GM21367 (cell line): ENCODE results near the gene C4BPB.

ENCODE experiments used
- ATAC-seq: cut with Tn5 transposase; IDR thresholded peaks from one replicate; pipeline ENCODE4 v1.9.1; 2021; ENCODE audit not compliant: unreplicated experiment

The C4BPB gene

GRCh38 chr1:207134581-207134980 is 45.9 kb downstream of the C4BPB start:
- ATAC-seq, result no peak

GRCh38 chr1:207139616-207140015 is 51.0 kb downstream of the C4BPB start:
- no peak for ATAC-seq

- no peak for ATAC-seq
Observed at GRCh38 chr1:207140536-207140935, 51.9 kb downstream of the C4BPB start.

GRCh38 chr1:207145401-207146058 is 56.9 kb downstream of the C4BPB start:
- no peak for ATAC-seq
